ENCODE measurements around the gene FAM117B.
A peak's percentile ranks its signal among the peaks of the same experiment; 100 is the strongest.
"Not testable (repeated sequence)": the region's sequence is repeated elsewhere in the genome, so short reads cannot be mapped to it uniquely, and the experiment has no call there.

FAM117B gene

DNA sequence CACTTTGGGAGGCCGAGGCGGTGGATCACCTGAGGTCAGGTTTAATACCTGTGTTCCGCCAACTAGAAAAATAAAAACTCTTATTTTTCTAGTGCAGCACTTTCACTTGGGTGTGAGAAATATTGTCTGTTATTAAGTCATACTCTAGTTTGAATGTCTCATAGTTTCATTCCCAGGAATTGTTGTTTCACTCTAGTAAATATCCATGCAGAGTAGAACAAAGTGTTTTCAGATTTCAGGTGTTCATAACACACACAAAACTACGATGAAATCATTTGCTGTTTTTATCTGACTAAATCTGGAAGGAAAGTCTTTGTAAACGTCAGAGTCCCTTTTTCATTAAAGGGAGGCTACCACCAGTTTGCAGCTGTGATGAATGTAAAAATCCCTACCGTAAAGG, 4.0 kb downstream of the FAM117B start:
- no peak for DNase-seq
- no peak for ATAC-seq

DNA sequence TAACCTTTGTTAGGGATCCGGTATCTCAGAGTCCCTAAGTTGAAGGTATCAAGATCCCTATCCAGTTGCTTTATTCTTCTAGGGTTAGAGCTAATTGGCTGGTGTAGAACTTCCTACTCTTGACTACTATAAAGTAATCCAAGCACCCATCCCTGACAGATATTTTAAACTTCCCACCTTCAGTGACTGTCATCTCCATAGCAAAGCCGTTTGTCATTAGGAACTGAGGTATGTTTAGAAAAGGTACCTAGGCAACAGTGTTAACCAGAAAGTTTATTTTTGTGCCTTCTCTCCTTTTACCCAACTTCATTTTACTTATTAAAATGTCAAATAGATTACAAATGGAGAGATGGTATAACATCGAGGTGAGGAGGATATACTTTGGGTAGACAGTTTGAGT, 4.5 kb downstream of the FAM117B start:
- ATAC-seq, result no peak
- no peak for DNase-seq

DNA sequence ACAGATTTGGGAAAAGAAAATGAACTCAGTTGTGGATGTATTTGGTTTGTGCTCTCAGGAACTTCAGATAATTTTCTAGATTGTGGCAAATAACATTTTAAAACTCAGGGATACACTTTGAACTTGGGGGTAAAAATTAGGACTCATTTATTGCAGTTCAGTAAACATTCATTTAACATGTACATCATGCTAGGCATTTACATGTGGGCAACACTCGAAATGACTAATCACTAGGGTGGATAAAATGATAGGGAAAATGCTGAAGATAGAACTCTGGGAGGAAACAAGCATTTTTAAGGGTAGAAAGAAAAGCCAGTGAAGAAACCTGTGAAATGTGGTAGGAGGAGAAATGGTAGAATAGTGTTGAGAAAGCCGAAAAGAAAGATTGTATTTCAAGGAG, 7.8 kb downstream of the FAM117B start:
- no peak for DNase-seq
- peak; percentile 10 for ATAC-seq

DNA sequence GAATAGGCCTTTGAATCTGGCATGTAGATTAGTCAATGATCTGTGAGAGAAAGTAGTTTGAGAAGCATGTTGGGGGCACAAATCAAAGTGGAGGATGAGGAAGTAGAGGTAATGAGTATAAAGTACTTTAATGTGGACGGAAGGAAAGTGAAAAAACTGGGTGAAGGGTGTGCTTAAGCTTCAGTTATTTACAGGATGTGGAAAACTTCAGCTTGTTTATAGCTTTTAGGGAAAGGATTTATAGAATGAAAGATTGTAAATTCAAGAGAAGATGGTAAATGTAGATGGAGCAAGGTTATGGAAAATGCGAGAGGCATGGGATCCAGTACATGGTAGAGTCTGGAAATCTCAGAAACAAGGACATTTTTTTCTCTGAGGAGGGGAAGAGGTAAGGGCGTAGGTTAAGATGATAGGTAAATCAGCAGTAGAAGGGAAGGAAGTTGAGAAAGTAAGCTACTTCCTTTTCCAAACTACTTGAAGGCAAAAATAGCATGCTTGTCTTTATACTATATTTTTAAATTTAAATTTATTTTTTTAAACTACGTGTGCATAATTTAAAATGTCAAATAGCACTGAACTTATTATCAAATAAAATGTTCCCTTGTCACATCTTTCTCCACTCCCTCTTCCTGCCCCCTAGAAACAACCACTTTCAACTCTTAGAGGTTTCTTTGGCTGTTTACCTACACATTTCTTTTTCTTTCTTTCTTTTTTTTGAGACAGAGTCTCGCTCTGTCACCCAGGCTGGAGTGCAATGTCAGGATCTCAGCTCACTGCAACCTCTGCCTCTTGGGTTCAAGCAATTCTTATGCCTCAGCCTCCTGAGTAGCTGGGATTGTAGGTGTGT, 8.5 kb downstream of the FAM117B start:
- no peak for DNase-seq
- ATAC-seq, result peak; percentile 33

DNA sequence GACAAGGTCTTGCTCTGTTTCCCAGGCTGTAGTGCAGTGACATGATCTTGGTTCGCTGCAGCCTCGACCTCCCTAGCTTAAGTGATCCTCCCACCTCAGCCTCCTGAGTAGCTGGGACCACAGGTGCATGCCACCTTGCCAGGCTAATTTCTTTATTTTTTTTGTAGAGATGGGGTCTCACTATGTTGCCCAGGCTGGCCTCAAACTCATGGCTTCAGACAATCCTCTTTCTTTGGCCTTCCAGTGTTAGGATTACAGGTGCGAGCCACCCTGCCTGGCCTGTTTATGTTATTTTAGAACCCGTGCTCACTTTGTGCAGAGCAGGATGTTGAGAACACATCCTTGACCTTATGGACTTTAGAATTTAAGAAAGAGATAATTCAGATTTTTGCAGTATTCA, 17.4 kb downstream of the FAM117B start:
- DNase-seq, result no peak
- ATAC-seq, result no peak

DNA sequence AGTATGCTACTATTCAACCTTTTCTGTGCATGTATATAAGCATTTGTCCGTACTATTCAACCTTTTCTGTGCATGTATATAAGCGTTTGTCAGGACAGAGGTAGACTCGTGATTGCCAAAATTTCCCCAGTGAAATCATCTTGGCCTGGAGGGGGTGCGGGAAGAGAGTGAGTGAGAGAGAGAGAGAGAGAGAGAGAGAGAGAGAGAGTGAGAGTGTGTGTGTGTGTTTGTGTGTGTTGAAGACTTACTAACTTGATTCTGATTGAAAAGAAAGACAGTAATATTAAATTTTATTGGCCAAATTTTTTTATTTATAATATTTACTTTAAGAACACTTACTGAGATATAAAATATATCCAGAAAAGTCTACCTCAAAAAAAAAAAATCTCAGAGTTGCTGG, 19.1 kb downstream of the FAM117B start:
- DNase-seq (no peak), ATAC-seq (no peak)

DNA sequence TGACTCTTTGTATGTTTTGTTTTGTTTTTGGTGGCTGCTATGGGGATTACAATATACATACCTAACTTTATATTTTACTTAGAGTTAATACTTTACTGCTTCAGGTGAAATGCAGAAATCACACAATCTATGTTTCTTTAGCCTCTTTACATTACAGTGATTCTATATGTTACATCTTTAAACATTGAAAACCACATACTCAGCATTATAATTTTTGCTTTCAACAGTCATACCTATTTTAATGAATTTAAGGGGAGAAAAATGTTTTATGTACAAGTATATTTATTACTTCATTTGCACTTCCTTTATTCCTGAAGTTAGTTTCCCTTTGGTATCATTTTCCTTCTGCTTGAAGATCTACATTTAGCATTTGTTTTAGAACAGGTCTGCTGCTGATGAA, 23.1 kb downstream of the FAM117B start:
- ATAC-seq (no peak), DNase-seq (no peak)

DNA sequence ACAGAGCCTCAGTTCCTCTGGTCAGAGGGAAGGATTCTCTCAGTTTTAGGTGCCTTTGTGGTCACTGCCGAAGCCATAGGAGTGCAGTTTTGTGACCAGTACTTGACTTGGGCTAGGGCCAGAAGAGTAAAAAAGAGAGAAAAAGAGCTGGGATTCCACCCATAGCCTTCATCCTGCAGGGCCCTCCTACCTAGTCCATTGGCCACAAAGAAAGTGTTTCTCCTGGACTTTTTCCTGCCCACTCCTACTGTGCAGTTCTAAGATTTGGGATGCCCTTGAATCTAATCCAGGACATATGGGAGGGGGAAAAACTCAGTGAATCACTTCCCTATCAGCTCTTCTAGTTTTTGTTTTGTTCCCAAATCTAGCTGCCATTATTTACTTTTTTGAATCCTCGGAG, 26.0 kb downstream of the FAM117B start:
- ATAC-seq (no peak), DNase-seq (no peak)

DNA sequence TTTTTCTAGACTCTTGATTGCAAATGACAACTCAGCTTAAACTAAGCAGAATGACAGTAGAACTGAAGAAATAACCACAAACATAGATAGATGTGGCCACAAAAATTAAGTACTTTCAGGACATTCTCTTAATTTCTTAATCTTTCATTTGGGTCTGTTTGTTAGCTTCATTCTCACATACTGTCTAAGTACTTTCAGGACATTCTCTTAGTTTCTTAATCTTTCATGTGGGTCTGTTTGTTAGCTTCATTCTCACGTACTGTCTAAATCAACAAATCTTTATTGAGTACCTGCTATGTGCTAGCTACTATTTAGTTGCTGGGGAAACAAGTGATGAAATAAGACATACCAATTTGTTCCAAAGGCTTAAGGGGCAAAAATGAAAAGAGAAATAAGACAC, 35.1 kb downstream of the FAM117B start:
- ATAC-seq, result peak; percentile 23
- DNase-seq, result no peak

DNA sequence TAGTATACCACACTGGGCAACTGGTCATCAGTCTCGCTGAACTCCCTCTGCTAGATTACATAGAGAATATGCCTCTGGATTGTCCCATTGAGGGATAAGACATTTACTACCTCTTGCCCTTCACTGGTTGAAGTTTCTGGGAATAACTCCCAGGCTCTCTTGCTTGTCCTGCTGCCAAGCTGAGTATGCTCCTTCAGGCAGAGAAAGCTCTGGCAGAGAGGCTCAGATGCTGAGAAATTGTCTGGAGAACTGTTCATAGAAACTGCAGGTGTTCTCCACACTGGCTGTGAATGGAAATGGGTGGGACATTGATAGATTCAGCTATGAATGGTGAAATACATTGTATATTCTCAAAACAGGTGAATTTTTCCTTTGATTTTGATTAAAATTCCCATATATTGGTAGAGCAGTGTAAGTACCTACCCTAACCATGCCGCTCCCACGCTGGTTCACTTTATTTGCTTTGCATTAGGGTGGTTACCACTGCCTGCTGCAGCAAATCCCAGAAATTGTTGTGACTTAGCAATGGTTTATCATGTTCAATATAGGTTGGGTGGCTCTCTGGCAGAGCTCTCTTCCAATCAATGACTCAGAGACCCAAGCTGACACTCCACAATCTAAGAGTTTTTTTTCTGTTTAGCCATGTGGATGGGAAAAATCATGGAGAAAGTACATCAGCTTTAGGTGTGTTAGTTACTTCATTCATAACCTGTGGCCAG, 36.7 kb downstream of the FAM117B start:
- DNase-seq, result no peak

DNA sequence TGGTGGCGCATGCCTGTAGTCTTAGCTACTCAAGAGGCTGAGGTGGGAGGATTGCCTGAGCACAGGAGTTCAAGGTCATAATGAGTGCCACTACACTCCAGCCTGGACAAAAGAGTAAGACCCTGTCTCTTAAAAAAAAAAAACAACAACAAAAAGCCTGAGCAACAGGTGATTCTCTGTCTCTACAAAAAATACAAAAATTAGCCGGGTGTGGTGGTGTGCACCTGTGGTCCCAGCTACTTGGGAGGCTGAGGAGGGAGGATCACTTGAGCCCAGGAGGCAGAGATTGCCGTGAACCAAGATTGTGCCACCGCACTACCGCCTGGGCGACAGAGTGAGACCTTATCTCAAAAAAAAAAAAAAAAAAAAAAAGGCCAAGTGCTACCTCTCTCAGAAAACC, 40.3 kb downstream of the FAM117B start:
- ATAC-seq, DNase-seq: not testable (repeated sequence)

More for the DNA sequence above, 36.7 kb downstream of the FAM117B start:
- no peak for ATAC-seq

DNA sequence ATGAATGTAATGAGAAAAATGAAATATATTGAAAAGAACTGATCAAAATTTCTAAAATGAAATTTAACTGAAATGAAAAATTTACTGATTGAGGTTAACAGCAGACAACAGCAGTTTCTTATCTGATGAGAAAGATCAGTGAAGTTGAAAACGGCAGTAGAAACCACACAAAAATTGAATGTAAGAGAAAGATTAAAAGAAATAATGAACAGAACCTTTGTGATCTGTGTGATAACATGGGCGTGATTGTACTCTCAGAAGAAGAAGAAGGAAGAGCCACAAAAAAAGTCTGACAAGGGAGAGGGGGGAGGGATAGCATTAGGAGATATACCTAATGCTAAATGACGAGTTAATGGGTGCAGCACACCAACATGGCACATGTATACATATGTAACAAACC, 45.2 kb downstream of the FAM117B start:
- ATAC-seq (no peak), DNase-seq (no peak)

DNA sequence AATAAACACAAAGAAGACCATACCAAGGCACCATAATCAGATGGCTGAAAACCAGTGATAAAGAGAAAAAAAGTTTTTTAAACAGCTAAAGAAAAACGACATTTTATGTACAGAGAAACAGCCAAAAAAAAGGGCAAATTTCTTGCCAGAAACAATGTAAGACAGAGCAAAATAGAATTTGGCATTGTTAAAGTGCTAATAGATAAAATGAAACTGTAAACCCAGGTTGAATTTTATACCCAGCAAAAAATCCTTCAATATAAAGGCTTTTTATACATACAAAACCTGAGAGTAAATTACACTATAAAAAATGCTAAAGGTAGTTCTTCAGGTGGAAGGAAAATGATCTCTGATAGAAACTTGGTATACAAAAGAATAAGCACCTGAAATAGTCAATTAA, 45.7 kb downstream of the FAM117B start:
- no peak for DNase-seq

DNA sequence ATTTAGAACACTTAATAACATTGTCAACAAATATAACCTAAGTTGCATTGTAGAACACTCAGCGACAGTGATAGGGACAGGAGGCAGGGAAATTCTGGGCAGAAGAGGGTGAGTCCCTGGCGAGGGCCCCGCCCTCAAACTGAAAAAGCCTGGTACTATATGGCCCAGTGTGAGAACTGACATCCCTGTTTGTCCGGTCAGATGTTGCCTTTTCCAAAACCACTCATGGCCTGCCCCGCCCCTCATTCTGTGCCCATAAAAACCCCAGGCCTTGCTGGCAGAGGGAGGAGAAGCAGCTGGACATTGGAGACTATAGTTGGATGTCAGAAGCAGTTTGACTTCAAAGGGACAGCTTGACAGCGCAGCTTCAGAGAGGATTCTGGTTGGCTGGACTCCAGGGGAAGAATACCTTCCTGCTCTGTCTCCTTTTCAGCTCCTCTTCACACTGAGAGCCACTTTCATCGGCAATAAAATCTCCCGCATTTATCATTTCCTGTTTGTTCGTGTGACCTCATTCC, 47.0 kb downstream of the FAM117B start:
- ATAC-seq (no peak), DNase-seq (no peak)

More for the DNA sequence above, 45.7 kb downstream of the FAM117B start:
- ATAC-seq, result no peak

DNA sequence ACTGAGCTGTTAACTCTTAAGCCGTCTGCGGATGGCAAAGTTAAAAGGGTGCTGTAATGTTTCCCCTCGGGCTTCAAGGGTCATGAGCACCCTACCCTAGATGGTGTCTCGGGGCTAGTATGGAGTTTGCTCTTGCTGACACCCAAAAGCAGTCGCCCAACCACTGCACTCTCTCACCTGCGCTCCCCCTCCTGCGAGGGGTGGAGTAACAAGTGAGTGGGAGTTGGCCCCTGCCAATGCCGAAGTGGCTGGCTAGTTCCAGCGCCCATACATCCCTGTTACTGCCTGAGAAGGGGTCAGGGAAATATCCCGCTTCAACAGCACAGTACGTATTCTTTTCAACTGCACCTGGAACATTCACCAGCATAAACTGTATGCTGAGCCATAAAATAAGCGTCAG, 47.5 kb downstream of the FAM117B start:
- DNase-seq (no peak), ATAC-seq (no peak)

DNA sequence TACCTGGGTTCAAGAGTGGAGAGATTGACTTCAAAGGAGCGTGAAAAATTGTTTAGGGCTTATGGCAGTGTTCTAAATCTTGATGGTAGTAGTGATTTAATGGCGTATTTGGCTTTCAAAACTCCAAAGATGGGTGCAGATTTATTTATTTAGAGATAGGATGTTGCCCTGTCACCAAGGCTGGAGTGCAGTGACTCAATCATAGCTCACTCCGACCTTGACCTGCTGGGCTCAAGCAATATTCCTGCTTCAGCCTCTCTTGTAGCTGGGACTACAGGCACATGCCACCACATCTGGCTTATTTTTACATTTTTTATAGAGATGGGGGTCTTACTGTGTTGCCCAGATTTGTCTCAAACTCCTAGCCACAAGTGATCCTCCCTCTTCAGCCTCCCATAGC, 52.5 kb downstream of the FAM117B start:
- ATAC-seq (no peak), DNase-seq (no peak)

DNA sequence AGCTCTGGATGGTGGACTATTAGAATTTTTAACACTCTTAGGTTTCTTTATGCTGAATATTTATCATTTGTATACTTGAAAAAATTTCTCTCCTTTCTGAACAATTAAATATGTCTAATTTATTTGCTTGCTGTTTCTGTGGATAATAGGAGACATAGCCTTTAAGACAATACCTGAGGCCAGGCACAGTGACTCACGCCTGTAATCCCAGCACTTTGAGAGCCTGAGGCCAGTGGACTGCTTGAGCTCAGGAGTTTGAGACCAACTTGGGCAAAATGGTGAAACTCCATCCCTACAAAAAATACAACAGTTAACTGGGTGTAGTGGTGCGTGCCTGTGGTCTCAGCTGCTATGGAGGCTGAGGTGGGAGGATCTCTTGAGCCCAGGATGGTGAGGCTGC, 54.7 kb downstream of the FAM117B start:
- ATAC-seq (no peak), DNase-seq (no peak)

DNA sequence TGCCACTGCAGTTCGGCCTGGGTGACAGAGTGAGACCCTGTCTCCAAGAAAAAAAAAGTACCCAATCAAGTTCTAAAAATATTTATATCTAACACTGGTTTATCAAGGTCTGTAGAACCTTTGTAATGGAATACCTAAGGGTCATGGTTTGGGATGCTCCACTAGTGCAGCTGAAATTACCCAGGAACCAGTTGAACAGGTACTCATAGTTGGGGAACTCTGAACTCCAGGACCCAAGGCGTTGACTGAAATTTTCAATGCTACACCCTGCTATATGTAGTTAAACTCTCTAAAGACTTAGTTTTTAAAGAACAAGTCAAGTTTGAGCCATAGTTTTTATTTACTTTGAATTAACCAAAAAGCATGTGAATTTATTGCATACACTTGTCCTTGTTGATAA, 55.1 kb downstream of the FAM117B start:
- ATAC-seq (no peak), DNase-seq (no peak)

DNA sequence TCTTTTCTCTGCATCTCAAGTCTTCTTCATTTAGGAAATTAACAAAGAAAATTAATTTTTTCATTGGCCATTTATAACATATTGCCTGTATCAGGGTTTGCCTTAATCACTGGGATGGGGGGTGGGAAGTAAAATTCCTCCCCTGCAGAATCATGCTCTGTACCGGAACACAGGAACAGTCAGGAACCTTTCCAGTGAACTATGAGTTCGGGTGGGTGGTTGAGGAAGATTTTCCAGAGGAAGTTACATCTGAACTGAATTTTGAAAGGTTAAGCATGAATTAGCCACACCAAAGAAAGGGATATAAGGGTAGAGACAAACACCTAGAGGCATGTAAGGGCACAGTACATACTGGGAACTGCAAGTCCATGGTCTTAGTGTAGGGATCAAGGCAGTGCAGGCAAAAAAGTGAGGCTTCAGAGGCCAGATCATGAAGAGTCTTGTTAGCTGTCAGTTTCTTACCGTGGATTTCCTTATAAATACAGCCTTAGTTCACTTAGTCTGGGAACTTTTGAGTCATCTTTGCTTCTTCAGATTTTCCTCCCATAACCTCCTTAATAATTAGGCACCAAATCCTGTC, 55.6 kb downstream of the FAM117B start:
- ATAC-seq, result peak; percentile 94
- no peak for DNase-seq

DNA sequence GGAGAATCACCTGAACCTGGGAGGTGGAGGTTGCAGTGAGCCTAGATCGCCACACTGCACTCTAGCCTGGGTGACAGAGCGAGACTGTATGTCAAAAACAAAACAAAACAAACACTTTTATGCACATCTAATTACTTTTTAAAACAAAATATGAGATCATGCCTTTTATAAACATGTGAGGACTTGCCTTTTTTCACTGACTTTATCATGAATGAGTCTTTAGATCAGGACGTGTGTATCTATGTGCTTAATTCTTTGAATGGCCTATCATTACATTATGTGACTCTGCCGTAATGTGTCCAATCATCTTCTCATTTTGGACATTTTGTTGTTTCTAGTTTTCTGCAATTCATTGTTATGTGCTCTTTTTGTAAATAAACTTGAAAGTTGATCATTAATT, 58.7 kb downstream of the FAM117B start:
- ATAC-seq (no peak), DNase-seq (no peak)

DNA sequence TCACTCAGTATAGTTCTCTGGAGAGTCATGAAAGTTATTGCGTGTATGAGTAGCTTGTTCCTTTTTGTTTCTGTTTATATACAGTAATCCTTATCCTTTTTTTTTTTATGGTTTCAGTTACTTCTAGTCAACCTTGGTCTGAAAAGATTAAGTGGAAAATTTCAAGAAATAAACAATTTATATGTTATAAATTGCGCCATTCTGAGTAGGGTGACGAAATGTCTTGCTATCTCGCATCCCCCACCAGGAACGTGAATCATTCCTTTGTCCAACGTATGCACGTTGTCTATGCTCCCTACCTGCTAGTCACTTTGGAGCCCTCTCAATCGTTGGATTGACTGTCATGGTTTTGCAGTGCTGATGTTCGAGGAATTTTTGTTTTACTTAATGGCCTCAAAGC, 60.4 kb downstream of the FAM117B start:
- no peak for DNase-seq
- ATAC-seq, result no peak

DNA sequence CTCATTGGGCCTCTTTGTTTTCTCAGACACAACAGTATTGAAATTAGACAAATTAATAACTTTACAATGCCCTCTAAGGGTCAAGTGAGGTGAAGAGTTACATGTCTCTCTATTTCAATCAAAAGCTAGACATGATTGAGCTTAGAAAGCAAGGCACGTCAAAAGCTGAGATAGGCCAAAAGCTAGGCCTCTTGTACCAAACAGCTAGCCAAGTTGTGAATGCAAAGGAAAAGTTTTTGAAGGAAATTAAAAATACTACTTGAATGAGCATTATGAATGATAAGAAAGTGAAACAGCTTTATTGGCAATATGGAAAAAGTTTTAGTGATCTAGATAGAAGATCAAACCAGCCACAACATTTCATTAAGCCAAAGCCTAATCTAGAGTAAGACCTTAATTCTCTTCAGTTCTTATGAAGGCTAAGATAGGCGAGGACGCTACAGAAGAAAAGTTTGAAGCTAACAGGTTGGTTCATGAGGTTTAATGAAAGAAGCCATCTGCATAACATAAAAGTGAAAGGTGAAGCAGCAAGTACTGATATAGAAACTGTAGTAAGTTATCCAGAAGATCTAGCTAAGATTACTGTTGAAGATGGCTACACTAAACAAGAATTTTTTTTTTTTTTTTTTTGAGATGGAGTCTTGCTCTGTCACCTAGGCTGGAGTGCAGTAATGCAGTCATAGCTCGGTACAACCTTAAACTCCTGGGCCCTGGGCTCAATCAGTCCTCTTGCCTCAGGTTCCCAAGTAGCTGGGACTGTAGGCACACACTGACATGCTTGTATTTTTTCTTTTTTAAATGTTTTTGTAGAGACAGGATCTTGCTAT, 65.5 kb downstream of the FAM117B start:
- ATAC-seq, result peak; percentile 63
- DNase-seq, result no peak

Data from stimulated activated naive CD8-positive, alpha-beta T cell treated with anti-CD3 and anti-CD28 coated beads, Interleukin-15, Interleukin-2, amounts not matched to agents 100 U/mL and 50 U/mL, for 24 hours (primary cell).